Tibial nerve (tissue), 4 donors: ENCODE data around the gene PRRX1. TPM values are rescaled to one million over a fixed set of nuclear protein-coding genes. Genes with fewer than 3 reads are reported as not detected.

Experiments
- DNase-seq, 2 donors: peaks; one replicate each; pipeline ENCODE4 v3.0.0-alpha.2; 2019; ENCODE audit warnings: low spot score in 2 of 2
- H3K27ac ChIP-seq, 4 donors: fragments of 200-600 bp; sonication (generic) in 3 of 4; one replicate each; pipeline ENCODE4 v1.5.1; 2017 to 2019; ENCODE audit warnings: mild to moderate bottlenecking in 1 of 4
- H3K27me3 ChIP-seq, 2 donors: fragments of 200-600 bp; sonication (generic) in 1 of 2; one replicate each; pipeline versions ENCODE4 v1.5.1 to v1.6.0; 2017 to 2019
- H3K36me3 ChIP-seq, 3 donors: fragments of 200-600 bp; sonication (generic); one replicate each; pipeline ENCODE4 v1.5.1; 2018 to 2019
- H3K4me1 ChIP-seq, 4 donors: fragments of 200-600 bp; sonication (generic) in 3 of 4; one replicate each; pipeline ENCODE4 v1.5.1; 2017 to 2019
- H3K4me3 ChIP-seq, 4 donors: fragments of 200-600 bp; sonication (generic) in 3 of 4; one replicate each; pipeline ENCODE4 v1.5.1; 2017 to 2019; ENCODE audit warnings: mild to moderate bottlenecking in 1 of 4, moderate library complexity in 1 of 4
- H3K9me3 ChIP-seq, 4 donors: fragments of 200-600 bp; sonication (generic) in 3 of 4; one replicate each; pipeline ENCODE4 v1.5.1; 2017 to 2019
- CTCF ChIP-seq, 5 experiments: fragments of 200-600 bp in 3 of 5; fragments of 450-650 bp in 2 of 5; sonication (generic) in 3 of 5; IDR thresholded peaks; one replicate each; pipeline ENCODE4 v1.5.1; 2016 to 2019; ENCODE audit warnings: antibody characterized with exemption in 5 of 5, mild to moderate bottlenecking in 3 of 5, moderate library complexity in 2 of 5
- EP300 ChIP-seq, 2 donors: sonication (generic); formaldehyde crosslinking; IDR thresholded peaks; one replicate each; pipeline ENCODE4 v1.6.1; 2017; ENCODE audit warnings: antibody characterized with exemption in 2 of 2, mild to moderate bottlenecking in 1 of 2
- POLR2A ChIP-seq, 2 donors: fragments of 450-650 bp; IDR thresholded peaks; one replicate each; pipeline ENCODE4 v1.6.1; 2017; ENCODE audit warnings: antibody characterized with exemption in 2 of 2, mild to moderate bottlenecking in 2 of 2, moderate library complexity in 2 of 2
- WGBS, 2 donors: methylation state at CpG; one replicate each; pipeline ENCODE4 v1.1.5; 2018; 5-methylcytosine and 5-hydroxymethylcytosine counted together
- total RNA-seq, 4 donors: library from RNA; depleted of rRNA; stranded (reverse); fragments of >200 nt; gene quantifications; one replicate each; pipeline ENCODE4 v1.1.0, GENCODE V29; 2016

The PRRX1 gene
- total RNA-seq, 4 donors from 2014 or later: 55.5 to 97.5 (median 66.2) TPM

GRCh38 chr1:170770254-170770653 is 106.3 kb downstream of the PRRX1 start:
- no peak for DNase-seq
- Histone ChIP-seq H3K27me3 (no peaks in the 10 kb centered on the region), H3K4me1 (no peaks in the 10 kb centered on the region), H3K27ac (no peak overlapping the region), H3K4me3 (no peak overlapping the region), H3K9me3 (no peaks in the 10 kb centered on the region), H3K36me3 (no peaks in the 10 kb centered on the region)
- no peak for TF ChIP-seq CTCF (IDR thresholded peaks at IDR 0.05)

- Histone ChIP-seq H3K27me3 (no peaks in the 10 kb centered on the region), H3K4me1 (no peaks in the 10 kb centered on the region), H3K27ac (no peak overlapping the region), H3K4me3 (no peak overlapping the region), H3K9me3 (no peaks in the 10 kb centered on the region), H3K36me3 (no peaks in the 10 kb centered on the region)
- TF ChIP-seq CTCF (IDR thresholded peaks at IDR 0.05): no peak
- no peak for TF ChIP-seq POLR2A (IDR thresholded peaks at IDR 0.05)
- no peak for TF ChIP-seq EP300 (IDR thresholded peaks at IDR 0.05)
- no peak for DNase-seq
- 80 to 81% methylated on average over 3 of the region's 3 CpGs for WGBS, 2 donors
Measured at GRCh38 chr1:170776252-170776651, 112.3 kb downstream of the PRRX1 start.

GRCh38 chr1:170776777-170777176 is 112.8 kb downstream of the PRRX1 start:
- H3K36me3 ChIP-seq: no peaks in the 10 kb centered on the region
- DNase-seq: no peak
- H3K27ac ChIP-seq: no peak overlapping the region
- 72 to 79% methylated on average over 3 of the region's 3 CpGs for WGBS, 2 donors
- no peaks in the 10 kb centered on the region for H3K27me3 ChIP-seq
- no peaks in the 10 kb centered on the region for H3K9me3 ChIP-seq
- no peak overlapping the region for H3K4me3 ChIP-seq
- H3K4me1 ChIP-seq: no peaks in the 10 kb centered on the region
- TF ChIP-seq EP300 (IDR thresholded peaks at IDR 0.05) (no peak), CTCF (IDR thresholded peaks at IDR 0.05) (no peak), POLR2A (IDR thresholded peaks at IDR 0.05) (no peak)

Other genes starting within 250 kb of the PRRX1 start
- gene GORAB, start 132.0 kb upstream of the PRRX1 start, total RNA-seq: 10 to 100 TPM in 3 of 4 donors, 1 to 10 TPM in 1; 8.6 to 35.2 (median 11.2) TPM